IMR-90 (cell line): ENCODE results near the gene CPXM2. TPM values are rescaled to one million over a fixed set of nuclear protein-coding genes. Genes with fewer than 3 reads are reported as not detected.

ENCODE experiments used
- ATAC-seq: fragments of 200-7000 bp; cut with Tn5 transposase; 2 replicates; pipeline ENCODE4 v1.9.1; 2020; ENCODE audit warnings: low read depth, mild to moderate bottlenecking, moderate library complexity
- BruUV-seq: library from RNA; stranded (reverse); fragments of 400-500 nt; replicated peaks from 2 replicates; lab custom pipeline; 2021; lab: Mats Ljungman, UMichigan
- CTCF ChIA-PET: fragments of 300-600 bp; formaldehyde crosslinking; extraction: SDS; loops from one replicate; lab custom pipeline; 2021; ENCODE audit warnings: antibody characterized with exemption; lab: Yijun Ruan, JAX
- POLR2A ChIA-PET: fragments of 300-600 bp; sonication (Branson Sonifier 250); formaldehyde crosslinking; loops from one replicate; lab custom pipeline; 2022; ENCODE audit warnings: antibody characterized with exemption; ENCODE audit not compliant: unreplicated experiment; lab: Charles Lee
- DNase-seq: peaks from one replicate; pipeline ENCODE4 v3.0.0; 2013
- H2AFZ ChIP-seq: replicated peaks from 2 replicates; pipeline ENCODE3; 2013; ENCODE audit warnings: low read length, mild to moderate bottlenecking; ENCODE audit not compliant: poor library complexity
- H2AK5ac ChIP-seq: 2 replicates; pipeline ENCODE4 v1.6.1; 2013; ENCODE audit warnings: low read depth, low read length, inconsistent platforms
- H2AK9ac ChIP-seq: replicated peaks from 2 replicates; pipeline ENCODE3; 2013; ENCODE audit warnings: mild to moderate bottlenecking, low read depth, low read length, moderate library complexity; ENCODE audit not compliant: poor library complexity
- H2BK120ac ChIP-seq: 2 replicates; pipeline ENCODE4 v1.6.1; 2013; ENCODE audit warnings: low read depth, low read length, inconsistent platforms
- H2BK15ac ChIP-seq: 3 replicates; pipeline ENCODE4 v1.6.1; 2013; ENCODE audit warnings: low read depth, low read length, inconsistent platforms
- H2BK20ac ChIP-seq: 2 replicates; pipeline ENCODE4 v1.6.1; 2013; ENCODE audit warnings: low read depth, mild to moderate bottlenecking, inconsistent platforms, low read length, moderate library complexity
- H2BK5ac ChIP-seq: 2 replicates; pipeline ENCODE4 v1.6.1; 2013; ENCODE audit warnings: mild to moderate bottlenecking, low read depth, low read length, inconsistent platforms; ENCODE audit not compliant: poor library complexity, severe bottlenecking
- H3K14ac ChIP-seq: replicated peaks from 2 replicates; pipeline ENCODE4 v1.6.1; 2013; ENCODE audit warnings: low read depth, low read length, inconsistent platforms
- H3K18ac ChIP-seq: 2 replicates; pipeline ENCODE4 v1.6.1; 2013; ENCODE audit warnings: low read depth, low read length, control low read depth
- H3K23ac ChIP-seq: 2 replicates; pipeline ENCODE4 v1.6.1; 2013; ENCODE audit warnings: low read depth, low read length, inconsistent platforms
- H3K27ac ChIP-seq: 2 replicates; pipeline ENCODE4 v1.5.1; 2013; ENCODE audit warnings: mild to moderate bottlenecking, control low read depth, low read length; ENCODE audit not compliant: insufficient read depth
- H3K27me3 ChIP-seq: 2 replicates; pipeline ENCODE4 v1.6.1; 2013; ENCODE audit warnings: low read length; ENCODE audit not compliant: control insufficient read depth, insufficient read depth
- H3K36me3 ChIP-seq: 2 replicates; pipeline ENCODE4 v1.6.1; 2013; ENCODE audit warnings: low read length, mixed read lengths; ENCODE audit not compliant: control insufficient read depth, insufficient read depth
- H3K4ac ChIP-seq: 2 replicates; pipeline ENCODE4 v1.6.1; 2013; ENCODE audit warnings: low read depth, low read length, inconsistent platforms
- H3K4me1 ChIP-seq: 2 replicates; pipeline ENCODE4 v1.6.1; 2013; ENCODE audit warnings: low read length, mixed read lengths; ENCODE audit not compliant: control insufficient read depth, insufficient read depth
- H3K4me2 ChIP-seq: 2 replicates; pipeline ENCODE4 v1.6.1; 2013; ENCODE audit warnings: low read depth, mild to moderate bottlenecking, control low read depth, low read length, moderate library complexity
- H3K4me3 ChIP-seq: 2 replicates; pipeline ENCODE4 v1.5.1; 2013; ENCODE audit warnings: low read depth, mild to moderate bottlenecking, control low read depth, low read length, moderate library complexity; ENCODE audit not compliant: insufficient read depth
- H3K56ac ChIP-seq: 2 replicates; pipeline ENCODE4 v1.6.1; 2013; ENCODE audit warnings: low read length, inconsistent platforms; ENCODE audit not compliant: insufficient read depth; ENCODE audit errors: extremely low read depth
- H3K79me1 ChIP-seq, 2 experiments: 2 replicates each; pipeline ENCODE4 v1.6.1; 2013; ENCODE audit warnings: low read length in 2 of 2, inconsistent platforms in 1 of 2, low read depth in 1 of 2
- H3K9ac ChIP-seq: 2 replicates; pipeline ENCODE4 v1.6.1; 2013; ENCODE audit warnings: low read depth, low read length, control low read depth
- H3K9me1 ChIP-seq: 2 replicates; pipeline ENCODE4 v1.6.1; 2013; ENCODE audit warnings: low read length, inconsistent platforms; ENCODE audit not compliant: insufficient read depth
- H3K9me3 ChIP-seq: 2 replicates; pipeline ENCODE4 v1.6.1; 2013; ENCODE audit warnings: low read length; ENCODE audit not compliant: control insufficient read depth, insufficient read depth
- H4K20me1 ChIP-seq: 2 replicates; pipeline ENCODE4 v1.6.1; 2013; ENCODE audit warnings: low read length, inconsistent platforms; ENCODE audit not compliant: insufficient read depth
- H4K5ac ChIP-seq: 2 replicates; pipeline ENCODE4 v1.6.1; 2013; ENCODE audit warnings: mild to moderate bottlenecking, low read depth, low read length, control low read depth
- H4K8ac ChIP-seq, 2 experiments: 2 replicates each; pipeline ENCODE4 v1.6.1; 2013; ENCODE audit warnings: low read depth in 2 of 2, low read length in 2 of 2, control low read depth in 1 of 2, inconsistent platforms in 1 of 2
- H4K91ac ChIP-seq: 2 replicates; pipeline ENCODE4 v1.6.1; 2013; ENCODE audit warnings: low read depth, low read length, inconsistent platforms; ENCODE audit not compliant: insufficient read depth
- BHLHE40 ChIP-seq: fragments of 150-350 bp; IDR thresholded peaks from 2 replicates; pipeline ENCODE4 v1.6.1; 2016; ENCODE audit warnings: mild to moderate bottlenecking, low read depth, low read length
- CHD1 ChIP-seq: IDR thresholded peaks from 2 replicates; pipeline ENCODE4 v1.6.1; 2012; ENCODE audit warnings: low read depth, low read length, improper control_type of control experiment
- FOS ChIP-seq: fragments of 150-350 bp; IDR thresholded peaks from 2 replicates; pipeline ENCODE4 v1.6.1; 2016; ENCODE audit warnings: low read depth, low read length
- MAZ ChIP-seq: IDR thresholded peaks from 2 replicates; pipeline ENCODE4 v1.6.1; 2012; ENCODE audit warnings: low read depth, mild to moderate bottlenecking, low read length, improper control_type of control experiment, moderate library complexity, borderline replicate concordance
- NFE2L2 ChIP-seq: fragments of 150-350 bp; IDR thresholded peaks from 2 replicates; pipeline ENCODE4 v1.6.1; 2016; ENCODE audit warnings: low read depth, mild to moderate bottlenecking, low read length
- RFX5 ChIP-seq: IDR thresholded peaks from 2 replicates; pipeline ENCODE4 v1.8.0; 2012; ENCODE audit warnings: low read depth, mild to moderate bottlenecking, low read length, moderate library complexity
- SMC3 ChIP-seq: fragments of 150-350 bp; IDR thresholded peaks from 2 replicates; pipeline ENCODE4 v1.6.1; 2016; ENCODE audit warnings: low read depth, mild to moderate bottlenecking, antibody characterized with exemption, low read length, moderate library complexity
- USF2 ChIP-seq: fragments of 150-350 bp; IDR thresholded peaks from 2 replicates; pipeline ENCODE4 v1.6.1; 2017; ENCODE audit warnings: mild to moderate bottlenecking, antibody characterized with exemption, low read length, low read depth
- WGBS, 2 experiments: methylation state at CpG; one replicate each; pipeline versions ENCODE4 v1.1.5 to v1.1.7; 2013; ENCODE audit warnings: missing lambda C conversion rate in 2 of 2; ENCODE audit not compliant: insufficient read length in 1 of 2; ENCODE audit errors: extremely low coverage in 2 of 2; 5-methylcytosine and 5-hydroxymethylcytosine counted together
- dilution Hi-C: fragments of 300-500 bp; cut with HindIII; formaldehyde crosslinking; loops from one replicate; pipeline ENCODE4 v1.14.3; 2018; ENCODE audit warnings: low sequenced_read_pairs; ENCODE audit not compliant: unreplicated experiment
- in situ Hi-C: fragments of 300-500 bp; cut with MboI; formaldehyde crosslinking; loops from 3 replicates; pipeline ENCODE4 v1.14.3; 2019; ENCODE audit warnings: low sequenced_read_pairs, inconsistent platforms, mixed read lengths
- intact Hi-C: fragments of 100-400 bp; cut with micrococcal nuclease; formaldehyde crosslinking; loops from 2 replicates; pipeline ENCODE4 v1.10.0; 2022
- polyA plus RNA-seq, 3 experiments: library from polyadenylated mRNA; depleted of rRNA; stranded (reverse); fragments of >200 nt; gene quantifications; 2 replicates each; pipeline ENCODE4 v1.2.3, GENCODE V29; 2012; ENCODE audit warnings: low replicate concordance in 1 of 3
- total RNA-seq: library from RNA; depleted of rRNA; stranded (reverse); fragments of >200 nt; gene quantifications from 2 replicates; pipeline ENCODE4 v1.2.3, GENCODE V29; 2012

CPXM2 gene
- total and polyA plus RNA-seq, 2 of the 4 experiments (the other 2 are of a cell fraction), result not detected

- H3K18ac ChIP-seq, result no peak overlapping the region
- no peak overlapping the region for H3K56ac ChIP-seq
- WGBS, 2 experiments, result no CpG with 5 or more reads among the region's 4 CpGs
- H2BK20ac ChIP-seq, result no peak overlapping the region
- no peak overlapping the region for H3K4ac ChIP-seq
- H3K14ac ChIP-seq, result no peak overlapping the region
- H4K91ac ChIP-seq, result no peak overlapping the region
- in situ Hi-C loops, result no loop called here
- no peak overlapping the region for H3K4me2 ChIP-seq
- CTCF ChIA-PET, result no interaction called here
- ATAC-seq (no peak), DNase-seq (no peak)
- intact Hi-C loops, result no loop called here
- POLR2A ChIA-PET, result no interaction called here
- no peak overlapping the region for H2BK5ac ChIP-seq
- no peak overlapping the region for H3K27ac ChIP-seq
- no peak overlapping the region for H2AFZ ChIP-seq
- dilution Hi-C loops, result no loop called here
- H4K20me1 ChIP-seq, result no peaks in the 10 kb centered on the region
- H3K9ac ChIP-seq, result no peak overlapping the region
- BruUV-seq, result no TSS peak
- no peak overlapping the region for H4K5ac ChIP-seq
- no peaks in the 10 kb centered on the region for H3K79me1 ChIP-seq
- no peak overlapping the region for H4K8ac ChIP-seq
- no peak overlapping the region for H2AK9ac ChIP-seq
- no peaks in the 10 kb centered on the region for H3K9me1 ChIP-seq
- no peak overlapping the region for H3K23ac ChIP-seq
- no peaks in the 10 kb centered on the region for H3K4me1 ChIP-seq
- no peaks in the 10 kb centered on the region for H3K27me3 ChIP-seq
- no peak overlapping the region for H2BK15ac ChIP-seq
- H3K4me3 ChIP-seq, result no peak overlapping the region
- peaks cover 20% of the 10 kb centered on the region for H3K9me3 ChIP-seq
- no peak overlapping the region for H2AK5ac ChIP-seq
- TF ChIP-seq CHD1 (no peak), BHLHE40 (no peak), SMC3 (no peak), NFE2L2 (no peak), FOS (no peak), RFX5 (no peak), USF2 (no peak), MAZ (no peak)
- H3K36me3 ChIP-seq, result no peaks in the 10 kb centered on the region
- H2BK120ac ChIP-seq, result no peak overlapping the region
Measured at GRCh38 chr10:123897146-123897545, 5.5 kb upstream of the CPXM2 start.
